ENCODE data around the gene NEO1. TPM values are rescaled to one million over a fixed set of nuclear protein-coding genes. Genes with fewer than 3 reads are reported as not detected.
A peak's percentile ranks its signal among the peaks of the same experiment; 100 is the strongest.

Gene NEO1
- total and polyA plus RNA-seq, 2 of the 13 experiments (the other 11 are each of a cell fraction or from before 2014, with no cell fraction given): 8.4 to 11.0 TPM

DNA sequence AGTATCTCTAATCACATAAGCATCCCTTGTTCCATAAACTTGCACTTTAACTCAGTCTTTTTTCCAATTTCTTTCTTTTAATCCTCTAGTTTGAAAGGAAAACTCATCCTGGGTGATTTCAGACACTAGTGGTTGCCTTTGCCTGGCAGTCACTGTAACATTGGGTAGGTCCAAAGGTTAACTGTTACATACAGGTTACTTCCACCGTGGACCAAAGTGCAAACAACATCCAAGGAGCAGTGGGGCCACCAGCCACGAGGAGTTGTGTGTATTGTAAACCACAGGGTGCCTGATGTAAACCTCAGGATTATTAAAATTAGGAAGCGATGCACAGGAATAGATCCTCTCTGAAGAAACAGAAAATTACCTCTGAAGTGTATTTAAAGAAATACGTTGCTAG is 241.5 kb downstream of the NEO1 start (continued):
- TF ChIP-seq SRF (IDR thresholded peaks at IDR 0.05; ENCODE audit: low read depth, low read length) (no peak), ZNF274 (CRISPR knock-in tag; IDR thresholded peaks at IDR 0.05) (no peak), MAFF (IDR thresholded peaks at IDR 0.05; ENCODE audit: low read depth, low read length) (no peak), ZKSCAN8 (CRISPR knock-in tag; IDR thresholded peaks at IDR 0.05; ENCODE audit: borderline replicate concordance) (no peak), HIVEP1 (CRISPR knock-in tag; IDR thresholded peaks at IDR 0.05) (no peak), TP53 (CRISPR knock-in tag; conservative IDR thresholded peaks at IDR 0.05) (no peak), RXRB (CRISPR knock-in tag; IDR thresholded peaks at IDR 0.05; ENCODE audit: borderline replicate concordance) (peak; percentile 61), MIXL1 (CRISPR knock-in tag; IDR thresholded peaks at IDR 0.05) (peak; percentile 45; the same call in 1 of the 2 replicates), ZNF713 (CRISPR knock-in tag; IDR thresholded peaks at IDR 0.05) (no peak), ZNF768 (CRISPR knock-in tag; IDR thresholded peaks at IDR 0.05) (no peak), MYC (CRISPR knock-in tag; IDR thresholded peaks at IDR 0.05; ENCODE audit: borderline replicate concordance) (peak; percentile 35; the same call in 1 of the 2 replicates)
- TF ChIP-seq, protein P1, sequence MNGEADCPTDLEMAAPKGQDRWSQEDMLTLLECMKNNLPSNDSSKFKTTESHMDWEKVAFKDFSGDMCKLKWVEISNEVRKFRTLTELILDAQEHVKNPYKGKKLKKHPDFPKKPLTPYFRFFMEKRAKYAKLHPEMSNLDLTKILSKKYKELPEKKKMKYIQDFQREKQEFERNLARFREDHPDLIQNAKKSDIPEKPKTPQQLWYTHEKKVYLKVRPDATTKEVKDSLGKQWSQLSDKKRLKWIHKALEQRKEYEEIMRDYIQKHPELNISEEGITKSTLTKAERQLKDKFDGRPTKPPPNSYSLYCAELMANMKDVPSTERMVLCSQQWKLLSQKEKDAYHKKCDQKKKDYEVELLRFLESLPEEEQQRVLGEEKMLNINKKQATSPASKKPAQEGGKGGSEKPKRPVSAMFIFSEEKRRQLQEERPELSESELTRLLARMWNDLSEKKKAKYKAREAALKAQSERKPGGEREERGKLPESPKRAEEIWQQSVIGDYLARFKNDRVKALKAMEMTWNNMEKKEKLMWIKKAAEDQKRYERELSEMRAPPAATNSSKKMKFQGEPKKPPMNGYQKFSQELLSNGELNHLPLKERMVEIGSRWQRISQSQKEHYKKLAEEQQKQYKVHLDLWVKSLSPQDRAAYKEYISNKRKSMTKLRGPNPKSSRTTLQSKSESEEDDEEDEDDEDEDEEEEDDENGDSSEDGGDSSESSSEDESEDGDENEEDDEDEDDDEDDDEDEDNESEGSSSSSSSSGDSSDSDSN (CRISPR knock-in tag; IDR thresholded peaks at IDR 0.05): no peak
- TF ChIP-seq, protein P2, sequence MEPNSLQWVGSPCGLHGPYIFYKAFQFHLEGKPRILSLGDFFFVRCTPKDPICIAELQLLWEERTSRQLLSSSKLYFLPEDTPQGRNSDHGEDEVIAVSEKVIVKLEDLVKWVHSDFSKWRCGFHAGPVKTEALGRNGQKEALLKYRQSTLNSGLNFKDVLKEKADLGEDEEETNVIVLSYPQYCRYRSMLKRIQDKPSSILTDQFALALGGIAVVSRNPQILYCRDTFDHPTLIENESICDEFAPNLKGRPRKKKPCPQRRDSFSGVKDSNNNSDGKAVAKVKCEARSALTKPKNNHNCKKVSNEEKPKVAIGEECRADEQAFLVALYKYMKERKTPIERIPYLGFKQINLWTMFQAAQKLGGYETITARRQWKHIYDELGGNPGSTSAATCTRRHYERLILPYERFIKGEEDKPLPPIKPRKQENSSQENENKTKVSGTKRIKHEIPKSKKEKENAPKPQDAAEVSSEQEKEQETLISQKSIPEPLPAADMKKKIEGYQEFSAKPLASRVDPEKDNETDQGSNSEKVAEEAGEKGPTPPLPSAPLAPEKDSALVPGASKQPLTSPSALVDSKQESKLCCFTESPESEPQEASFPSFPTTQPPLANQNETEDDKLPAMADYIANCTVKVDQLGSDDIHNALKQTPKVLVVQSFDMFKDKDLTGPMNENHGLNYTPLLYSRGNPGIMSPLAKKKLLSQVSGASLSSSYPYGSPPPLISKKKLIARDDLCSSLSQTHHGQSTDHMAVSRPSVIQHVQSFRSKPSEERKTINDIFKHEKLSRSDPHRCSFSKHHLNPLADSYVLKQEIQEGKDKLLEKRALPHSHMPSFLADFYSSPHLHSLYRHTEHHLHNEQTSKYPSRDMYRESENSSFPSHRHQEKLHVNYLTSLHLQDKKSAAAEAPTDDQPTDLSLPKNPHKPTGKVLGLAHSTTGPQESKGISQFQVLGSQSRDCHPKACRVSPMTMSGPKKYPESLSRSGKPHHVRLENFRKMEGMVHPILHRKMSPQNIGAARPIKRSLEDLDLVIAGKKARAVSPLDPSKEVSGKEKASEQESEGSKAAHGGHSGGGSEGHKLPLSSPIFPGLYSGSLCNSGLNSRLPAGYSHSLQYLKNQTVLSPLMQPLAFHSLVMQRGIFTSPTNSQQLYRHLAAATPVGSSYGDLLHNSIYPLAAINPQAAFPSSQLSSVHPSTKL (CRISPR knock-in tag; IDR thresholded peaks at IDR 0.05): peak; percentile 89
- TF ChIP-seq, protein P3, sequence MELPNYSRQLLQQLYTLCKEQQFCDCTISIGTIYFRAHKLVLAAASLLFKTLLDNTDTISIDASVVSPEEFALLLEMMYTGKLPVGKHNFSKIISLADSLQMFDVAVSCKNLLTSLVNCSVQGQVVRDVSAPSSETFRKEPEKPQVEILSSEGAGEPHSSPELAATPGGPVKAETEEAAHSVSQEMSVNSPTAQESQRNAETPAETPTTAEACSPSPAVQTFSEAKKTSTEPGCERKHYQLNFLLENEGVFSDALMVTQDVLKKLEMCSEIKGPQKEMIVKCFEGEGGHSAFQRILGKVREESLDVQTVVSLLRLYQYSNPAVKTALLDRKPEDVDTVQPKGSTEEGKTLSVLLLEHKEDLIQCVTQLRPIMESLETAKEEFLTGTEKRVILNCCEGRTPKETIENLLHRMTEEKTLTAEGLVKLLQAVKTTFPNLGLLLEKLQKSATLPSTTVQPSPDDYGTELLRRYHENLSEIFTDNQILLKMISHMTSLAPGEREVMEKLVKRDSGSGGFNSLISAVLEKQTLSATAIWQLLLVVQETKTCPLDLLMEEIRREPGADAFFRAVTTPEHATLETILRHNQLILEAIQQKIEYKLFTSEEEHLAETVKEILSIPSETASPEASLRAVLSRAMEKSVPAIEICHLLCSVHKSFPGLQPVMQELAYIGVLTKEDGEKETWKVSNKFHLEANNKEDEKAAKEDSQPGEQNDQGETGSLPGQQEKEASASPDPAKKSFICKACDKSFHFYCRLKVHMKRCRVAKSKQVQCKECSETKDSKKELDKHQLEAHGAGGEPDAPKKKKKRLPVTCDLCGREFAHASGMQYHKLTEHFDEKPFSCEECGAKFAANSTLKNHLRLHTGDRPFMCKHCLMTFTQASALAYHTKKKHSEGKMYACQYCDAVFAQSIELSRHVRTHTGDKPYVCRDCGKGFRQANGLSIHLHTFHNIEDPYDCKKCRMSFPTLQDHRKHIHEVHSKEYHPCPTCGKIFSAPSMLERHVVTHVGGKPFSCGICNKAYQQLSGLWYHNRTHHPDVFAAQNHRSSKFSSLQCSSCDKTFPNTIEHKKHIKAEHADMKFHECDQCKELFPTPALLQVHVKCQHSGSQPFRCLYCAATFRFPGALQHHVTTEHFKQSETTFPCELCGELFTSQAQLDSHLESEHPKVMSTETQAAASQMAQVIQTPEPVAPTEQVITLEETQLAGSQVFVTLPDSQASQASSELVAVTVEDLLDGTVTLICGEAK (IDR thresholded peaks at IDR 0.05): no peak
- TF ChIP-seq, protein P3 (CRISPR knock-in tag; IDR thresholded peaks at IDR 0.05): no peak
- TF ChIP-seq, protein P4, sequence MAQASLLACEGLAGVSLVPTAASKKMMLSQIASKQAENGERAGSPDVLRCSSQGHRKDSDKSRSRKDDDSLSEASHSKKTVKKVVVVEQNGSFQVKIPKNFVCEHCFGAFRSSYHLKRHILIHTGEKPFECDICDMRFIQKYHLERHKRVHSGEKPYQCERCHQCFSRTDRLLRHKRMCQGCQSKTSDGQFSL (CRISPR knock-in tag; IDR thresholded peaks at IDR 0.05): no peak
